RWPE2 (cell line): ENCODE measurements around the gene ICAM2.

Experiments used
- ATAC-seq: fragments of 200-7000 bp; cut with Tn5 transposase; 3 replicates; pipeline ENCODE4 v1.9.1; 2021; ENCODE audit warnings: low read depth
- DNase-seq: peaks from one replicate; pipeline ENCODE4 v3.0.0-alpha.2; 2020; ENCODE audit warnings: low spot score
- H3K27ac ChIP-seq: fragments of 450-650 bp; 2 replicates; pipeline ENCODE4 v1.5.1; 2017; ENCODE audit warnings: mild to moderate bottlenecking; ENCODE audit not compliant: poor library complexity, severe bottlenecking
- H3K27me3 ChIP-seq: fragments of 250-450 bp; sonication (Bioruptor Pico); 2 replicates; pipeline ENCODE4 v1.5.1; 2021; ENCODE audit warnings: mild to moderate bottlenecking, moderate library complexity; ENCODE audit not compliant: insufficient read depth, poor library complexity, severe bottlenecking
- H3K36me3 ChIP-seq: fragments of 250-450 bp; sonication (Bioruptor Pico); 2 replicates; pipeline ENCODE4 v1.5.1; 2020; ENCODE audit warnings: low read depth, mild to moderate bottlenecking, moderate library complexity
- H3K4me1 ChIP-seq: fragments of 250-450 bp; sonication (Bioruptor Pico); 2 replicates; pipeline ENCODE4 v1.5.1; 2021; ENCODE audit warnings: mild to moderate bottlenecking, moderate library complexity; ENCODE audit not compliant: insufficient read depth, poor library complexity, severe bottlenecking
- H3K4me3 ChIP-seq: fragments of 250-450 bp; sonication (Bioruptor Pico); 2 replicates; pipeline ENCODE4 v1.5.1; 2021; ENCODE audit warnings: mild to moderate bottlenecking, moderate library complexity; ENCODE audit not compliant: severe bottlenecking
- H3K9me3 ChIP-seq: fragments of 250-450 bp; sonication (Bioruptor Pico); 2 replicates; pipeline ENCODE4 v1.5.1; 2021; ENCODE audit warnings: mild to moderate bottlenecking, moderate library complexity; ENCODE audit not compliant: severe bottlenecking
- TF ChIP-seq, protein P1 (sequence below): fragments of 450-650 bp; IDR thresholded peaks from one replicate; pipeline ENCODE4 v1.5.1; 2017; ENCODE audit warnings: mild to moderate bottlenecking, moderate library complexity; ENCODE audit not compliant: poor library complexity, severe bottlenecking

Gene ICAM2

DNA sequence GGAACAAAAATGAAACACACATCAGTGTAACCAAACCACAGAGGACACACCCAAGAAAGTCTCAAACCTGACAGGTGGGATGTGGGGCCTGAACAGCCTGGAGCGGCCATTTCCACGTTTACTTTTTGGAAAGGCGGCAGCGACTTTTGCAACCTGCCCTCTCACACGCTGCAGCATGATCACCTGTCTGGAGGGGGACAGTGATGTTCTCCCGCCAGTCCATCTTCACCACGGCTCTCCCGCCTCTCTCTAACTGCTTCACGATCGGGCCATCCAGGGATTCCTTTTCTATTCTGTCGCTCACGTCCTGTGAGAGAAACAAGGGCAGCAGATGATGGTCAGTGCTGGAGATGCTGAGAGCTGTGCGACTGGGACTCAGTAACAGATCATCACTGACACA is 24.7 kb upstream of the ICAM2 start:
- no peak overlapping the region for H3K4me3 ChIP-seq
- no peak overlapping the region for H3K27ac ChIP-seq
- no peak for DNase-seq
- no peak for ATAC-seq
- TF ChIP-seq, protein P1, sequence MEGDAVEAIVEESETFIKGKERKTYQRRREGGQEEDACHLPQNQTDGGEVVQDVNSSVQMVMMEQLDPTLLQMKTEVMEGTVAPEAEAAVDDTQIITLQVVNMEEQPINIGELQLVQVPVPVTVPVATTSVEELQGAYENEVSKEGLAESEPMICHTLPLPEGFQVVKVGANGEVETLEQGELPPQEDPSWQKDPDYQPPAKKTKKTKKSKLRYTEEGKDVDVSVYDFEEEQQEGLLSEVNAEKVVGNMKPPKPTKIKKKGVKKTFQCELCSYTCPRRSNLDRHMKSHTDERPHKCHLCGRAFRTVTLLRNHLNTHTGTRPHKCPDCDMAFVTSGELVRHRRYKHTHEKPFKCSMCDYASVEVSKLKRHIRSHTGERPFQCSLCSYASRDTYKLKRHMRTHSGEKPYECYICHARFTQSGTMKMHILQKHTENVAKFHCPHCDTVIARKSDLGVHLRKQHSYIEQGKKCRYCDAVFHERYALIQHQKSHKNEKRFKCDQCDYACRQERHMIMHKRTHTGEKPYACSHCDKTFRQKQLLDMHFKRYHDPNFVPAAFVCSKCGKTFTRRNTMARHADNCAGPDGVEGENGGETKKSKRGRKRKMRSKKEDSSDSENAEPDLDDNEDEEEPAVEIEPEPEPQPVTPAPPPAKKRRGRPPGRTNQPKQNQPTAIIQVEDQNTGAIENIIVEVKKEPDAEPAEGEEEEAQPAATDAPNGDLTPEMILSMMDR: no peak
- H3K4me1 ChIP-seq: no peaks in the 10 kb centered on the region
- no peaks in the 10 kb centered on the region for H3K27me3 ChIP-seq
- H3K36me3 ChIP-seq: peaks cover 21% of the 10 kb centered on the region
- no peaks in the 10 kb centered on the region for H3K9me3 ChIP-seq

DNA sequence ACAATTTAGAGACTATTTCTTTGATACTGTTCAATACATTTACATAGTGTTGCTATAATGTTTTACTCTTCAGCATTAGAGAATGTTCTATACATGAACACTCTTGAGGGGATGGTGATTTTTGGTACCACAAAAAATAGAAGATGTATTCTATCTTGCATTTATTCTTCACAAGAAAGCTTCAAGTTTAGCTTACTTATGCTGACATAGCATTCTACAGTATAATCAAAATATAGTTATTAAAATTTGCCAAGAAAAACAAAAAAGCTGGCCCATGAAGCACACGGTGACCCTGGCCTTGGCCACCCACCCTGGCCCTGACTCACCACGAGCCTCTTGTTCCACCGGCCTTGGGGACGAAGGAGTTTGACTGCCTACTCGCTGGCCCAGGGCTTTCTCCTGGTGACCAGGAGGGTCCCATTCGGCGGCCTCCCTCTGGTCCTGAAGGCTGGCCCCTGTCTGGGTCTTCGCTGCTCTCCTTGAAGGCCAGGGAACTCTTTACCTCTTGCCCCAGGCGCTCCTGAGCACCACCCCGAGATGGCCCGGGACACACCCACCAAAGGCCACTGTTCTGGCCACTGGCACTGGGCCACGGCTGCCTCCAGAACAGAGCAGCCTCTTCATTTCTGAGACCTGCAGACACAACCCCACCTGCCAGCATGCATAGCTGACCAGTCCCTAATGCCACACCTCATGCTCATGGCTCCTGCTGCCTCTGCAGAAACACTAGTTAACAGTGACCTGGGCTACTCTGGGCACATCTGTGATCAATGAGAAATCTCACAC is 22.5 kb upstream of the ICAM2 start:
- Histone ChIP-seq H3K9me3 (no peaks in the 10 kb centered on the region), H3K4me3 (no peak overlapping the region), H3K36me3 (peaks cover 16% of the 10 kb centered on the region), H3K4me1 (no peaks in the 10 kb centered on the region), H3K27me3 (no peaks in the 10 kb centered on the region), H3K27ac (no peak overlapping the region)
- TF ChIP-seq, protein P1: no peak
- DNase-seq (no peak), ATAC-seq (no peak)

DNA sequence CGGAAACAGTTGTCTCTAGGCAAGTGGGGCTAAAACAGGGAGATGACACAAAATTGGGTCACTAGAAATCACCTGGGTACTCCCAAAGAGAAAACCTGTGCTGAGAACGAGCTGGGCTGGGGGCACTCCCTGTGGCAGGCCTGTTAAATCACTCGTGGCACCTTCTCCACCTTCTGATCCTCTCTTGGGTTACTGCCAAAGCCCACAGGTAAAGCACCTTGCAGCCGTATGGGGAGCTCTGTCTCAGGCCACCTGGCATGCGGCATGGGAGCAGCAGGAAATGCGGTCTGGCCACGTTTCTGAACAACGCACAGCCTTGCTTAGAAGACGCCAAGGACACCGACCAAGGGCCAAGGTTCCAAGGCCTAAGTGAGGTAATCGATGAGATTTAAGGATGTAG is 21.5 kb upstream of the ICAM2 start:
- DNase-seq (no peak), ATAC-seq (no peak)
- Histone ChIP-seq H3K9me3 (no peaks in the 10 kb centered on the region), H3K4me3 (no peak overlapping the region), H3K4me1 (no peaks in the 10 kb centered on the region), H3K36me3 (peaks cover 6% of the 10 kb centered on the region), H3K27ac (no peak overlapping the region), H3K27me3 (no peaks in the 10 kb centered on the region)
- TF ChIP-seq, protein P1: no peak

DNA sequence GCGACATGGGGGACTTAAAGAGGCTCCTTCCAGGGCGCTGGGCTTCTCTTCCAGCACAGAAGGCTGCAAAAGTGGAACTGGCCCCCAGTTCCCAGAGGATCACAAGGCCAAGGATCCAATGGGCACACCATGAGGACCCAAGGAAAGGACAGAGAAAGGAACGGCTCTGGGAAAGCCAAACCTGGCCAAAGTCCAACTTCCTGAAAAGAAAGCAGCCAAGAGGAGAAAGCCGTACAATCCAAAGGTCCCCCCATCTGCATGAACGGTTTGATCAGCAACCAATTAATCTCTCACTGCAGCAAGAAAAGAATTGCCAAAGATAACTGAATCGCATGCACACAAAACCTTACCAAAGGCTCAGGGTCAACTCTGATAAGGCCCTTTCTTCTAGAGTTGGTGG is 19.8 kb upstream of the ICAM2 start:
- no peaks in the 10 kb centered on the region for H3K4me1 ChIP-seq
- H3K9me3 ChIP-seq: no peaks in the 10 kb centered on the region
- DNase-seq: no peak
- H3K27ac ChIP-seq: no peak overlapping the region
- H3K27me3 ChIP-seq: no peaks in the 10 kb centered on the region
- H3K36me3 ChIP-seq: 0 out of 2 replicates have a peak, but pooled peaks cover 2% of the 10 kb centered on the region
- ATAC-seq: no peak
- TF ChIP-seq, protein P1: no peak
- no peak overlapping the region for H3K4me3 ChIP-seq

DNA sequence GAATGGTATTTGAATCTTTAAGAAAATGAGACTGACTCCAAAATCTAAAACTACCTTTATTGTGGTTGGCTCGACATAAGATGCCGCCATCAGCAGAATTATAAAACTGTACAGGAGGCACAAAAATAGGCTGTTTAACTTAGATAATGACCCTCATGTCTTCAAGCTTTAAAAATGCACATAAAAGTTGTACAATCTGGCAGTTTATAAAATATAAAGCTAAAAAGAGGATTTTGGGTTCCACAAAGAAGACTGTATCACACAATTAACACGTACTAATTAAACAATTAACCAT is 18.6 kb upstream of the ICAM2 start:
- DNase-seq (no peak), ATAC-seq (no peak)
- no peaks in the 10 kb centered on the region for H3K36me3 ChIP-seq
- H3K9me3 ChIP-seq: no peaks in the 10 kb centered on the region
- no peaks in the 10 kb centered on the region for H3K27me3 ChIP-seq
- no peak overlapping the region for H3K4me3 ChIP-seq
- no peak overlapping the region for H3K27ac ChIP-seq
- no peaks in the 10 kb centered on the region for H3K4me1 ChIP-seq
- TF ChIP-seq, protein P1: no peak
